Raji (cell line): ENCODE data around the gene FBXL4.

Experiments used
- POLR2A ChIP-seq: IDR thresholded peaks from 2 replicates; pipeline ENCODE4 v1.6.1; 2011; ENCODE audit warnings: low read depth, low read length, control low read depth; ENCODE audit not compliant: insufficient read depth

The FBXL4 gene

DNA sequence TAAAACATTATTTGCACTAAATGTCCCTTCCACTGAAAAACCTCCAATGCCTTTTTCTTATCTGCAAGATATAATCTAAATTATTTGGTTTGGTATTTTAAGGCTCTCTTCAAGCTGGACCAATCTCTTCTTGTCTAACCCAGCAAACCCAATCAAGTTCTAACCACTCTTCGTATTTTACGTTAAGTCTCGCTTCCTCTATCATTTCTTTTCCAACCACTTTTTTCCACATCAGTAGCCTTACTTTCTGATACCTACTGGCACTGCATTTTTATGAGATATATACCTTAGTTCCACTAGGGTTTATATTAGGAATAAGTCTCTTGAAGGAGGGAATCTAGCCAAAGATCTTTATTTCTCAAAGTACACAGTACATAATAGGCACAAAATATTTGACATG is 19.1 kb downstream of the FBXL4 start:
- TF ChIP-seq POLR2A, result no peak

DNA sequence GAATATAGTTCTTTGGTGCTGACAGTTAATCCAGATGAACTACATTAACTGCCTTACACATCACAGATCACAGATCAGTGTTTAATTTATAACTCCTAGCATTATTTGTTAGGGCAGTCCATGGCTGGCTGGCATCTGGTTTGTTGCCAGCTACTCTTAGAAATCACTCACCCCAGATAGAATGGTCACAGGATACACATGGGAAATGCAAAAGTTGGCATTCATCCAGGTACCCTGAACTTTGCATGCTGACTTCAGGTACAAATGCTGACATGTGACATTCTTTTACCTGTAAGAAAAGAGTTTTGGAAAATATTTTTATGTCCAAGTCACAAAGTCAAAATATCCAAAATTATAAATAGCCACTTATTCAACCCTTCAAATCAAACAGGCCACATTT is 20.2 kb downstream of the FBXL4 start:
- no peak for TF ChIP-seq POLR2A

DNA sequence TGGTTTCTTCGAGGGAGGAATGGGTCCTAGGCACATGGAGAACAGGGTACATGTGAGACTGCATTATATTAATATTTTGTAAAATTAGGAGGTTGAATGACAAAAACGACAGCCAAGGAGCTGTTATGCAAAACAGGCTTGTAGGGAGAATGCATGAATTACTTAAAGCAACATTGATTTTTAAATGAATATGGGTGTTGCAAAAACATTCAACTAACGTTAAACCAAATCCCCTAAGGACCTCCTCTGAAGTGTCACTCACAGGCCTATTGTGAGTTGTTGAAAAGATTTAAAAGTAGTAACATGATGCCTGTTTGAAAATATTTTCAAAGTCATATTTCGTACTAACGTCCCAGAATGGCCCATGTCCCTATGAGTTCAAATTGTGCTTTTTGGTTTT is 21.9 kb downstream of the FBXL4 start:
- no peak for TF ChIP-seq POLR2A

DNA sequence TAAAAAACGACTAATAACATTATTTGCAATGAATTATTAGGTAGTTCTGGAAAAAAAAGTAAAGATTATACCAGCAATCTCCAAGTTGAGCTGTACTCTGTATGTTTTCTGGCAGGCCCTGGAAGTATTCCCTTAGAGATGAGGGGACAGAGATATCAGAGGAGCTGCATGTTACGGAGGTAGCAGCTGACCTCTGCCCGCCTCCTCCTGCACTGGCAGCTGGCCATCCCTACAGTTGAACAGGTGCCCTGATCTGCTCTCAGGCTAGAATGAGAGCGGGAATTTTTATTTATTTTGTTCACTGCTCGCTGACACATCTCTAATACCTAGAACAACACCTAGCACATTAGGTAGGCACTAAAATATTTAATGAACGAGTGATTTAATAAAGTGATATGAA is 23.1 kb downstream of the FBXL4 start:
- TF ChIP-seq POLR2A, result no peak

DNA sequence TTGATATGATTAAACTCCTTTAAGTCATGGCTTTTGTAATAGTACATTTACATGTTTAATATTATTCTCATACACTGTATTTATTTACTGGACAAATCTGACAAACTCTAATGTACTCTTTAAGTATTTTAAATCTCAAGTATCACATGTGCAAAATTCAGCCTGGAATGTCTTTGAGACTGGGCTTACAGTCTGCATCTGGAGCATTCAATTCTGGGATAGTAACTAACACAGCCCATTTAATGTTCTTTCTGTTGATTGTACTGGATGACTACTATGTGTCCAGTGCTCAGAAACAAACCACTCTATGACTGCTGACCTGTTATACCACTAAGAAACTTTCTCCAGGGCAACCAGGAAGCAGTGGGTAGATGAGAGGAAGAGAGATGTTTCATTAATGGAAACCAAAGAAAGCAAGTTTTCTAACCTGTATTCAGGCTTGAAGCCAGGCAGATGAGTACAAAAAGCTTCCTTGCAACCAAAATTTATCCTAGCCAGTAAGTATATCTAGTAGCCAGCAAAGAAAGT is 26.8 kb downstream of the FBXL4 start:
- TF ChIP-seq POLR2A, result no peak

DNA sequence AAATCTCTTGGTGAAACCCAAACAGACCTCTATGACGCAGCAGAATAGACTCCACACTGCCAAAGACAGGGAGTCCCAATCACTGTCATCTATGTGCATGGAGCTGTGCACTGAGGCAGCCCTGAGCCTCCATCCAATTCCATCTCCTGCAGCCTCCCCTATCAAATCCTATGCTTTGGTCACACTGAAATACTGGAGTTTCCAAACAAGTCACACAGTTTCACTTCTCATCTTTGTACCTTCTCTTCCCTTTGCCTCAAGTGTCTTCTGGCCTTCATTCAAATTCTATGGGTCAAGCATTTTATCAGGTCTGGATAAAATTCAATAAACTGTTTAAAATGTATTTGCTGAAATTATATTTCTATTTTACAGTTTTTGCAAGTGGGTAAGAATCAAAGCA is 38.5 kb downstream of the FBXL4 start:
- TF ChIP-seq POLR2A, result no peak

DNA sequence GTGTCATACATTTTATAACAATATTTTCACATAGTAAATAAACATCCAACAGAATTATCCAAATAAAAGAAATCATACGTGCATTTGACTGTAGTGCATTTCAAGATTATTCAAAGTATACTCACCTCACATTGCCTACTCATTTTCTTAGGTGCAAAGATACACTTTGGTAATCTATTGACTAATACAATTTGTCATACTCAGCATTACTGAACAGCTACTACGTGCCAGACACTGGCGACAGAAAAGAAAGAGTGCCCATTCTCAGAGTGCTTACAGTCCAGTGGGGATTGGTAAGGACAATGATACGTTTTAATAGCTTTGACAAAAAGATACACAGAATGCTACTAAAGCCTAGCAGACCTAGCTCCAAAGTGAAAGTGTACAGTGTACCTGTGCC is 42.0 kb downstream of the FBXL4 start:
- no peak for TF ChIP-seq POLR2A

DNA sequence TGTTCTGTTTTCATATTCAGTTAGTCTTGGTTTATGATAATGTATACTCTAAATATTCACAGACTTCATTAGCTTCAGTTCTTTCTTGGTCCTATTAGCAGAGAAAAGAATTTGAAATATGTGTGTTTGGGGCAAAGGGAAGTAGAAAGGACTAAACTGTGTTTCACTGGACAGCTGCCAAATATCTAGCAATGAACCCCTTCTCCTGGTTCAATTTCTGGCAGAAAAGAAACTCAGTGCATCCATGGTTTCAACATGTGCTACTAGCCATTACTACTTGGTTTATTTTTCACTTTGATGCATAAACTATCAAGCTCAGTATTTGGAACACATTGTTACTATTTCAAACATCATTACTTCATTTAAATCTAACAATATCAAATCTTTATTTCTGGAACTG is 43.6 kb downstream of the FBXL4 start:
- TF ChIP-seq POLR2A, result no peak

DNA sequence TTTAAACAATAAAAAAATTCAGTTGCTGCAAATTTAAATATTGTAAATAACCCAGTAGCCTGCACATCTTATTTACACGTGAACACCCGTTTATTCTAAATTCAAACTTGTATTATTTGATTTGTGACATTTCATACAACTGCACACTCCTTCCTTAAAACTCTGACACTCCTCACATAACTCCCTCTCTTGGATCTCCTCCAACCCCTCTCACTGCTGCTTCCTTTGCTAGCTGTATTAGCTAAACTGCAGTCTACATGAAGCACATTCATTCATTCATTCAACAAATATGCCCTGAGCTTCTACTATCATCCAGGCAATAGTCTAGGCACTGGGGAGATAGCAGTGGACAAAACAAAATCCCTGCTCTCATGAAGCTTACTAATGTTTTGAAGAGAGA is 47.0 kb downstream of the FBXL4 start:
- no peak for TF ChIP-seq POLR2A

DNA sequence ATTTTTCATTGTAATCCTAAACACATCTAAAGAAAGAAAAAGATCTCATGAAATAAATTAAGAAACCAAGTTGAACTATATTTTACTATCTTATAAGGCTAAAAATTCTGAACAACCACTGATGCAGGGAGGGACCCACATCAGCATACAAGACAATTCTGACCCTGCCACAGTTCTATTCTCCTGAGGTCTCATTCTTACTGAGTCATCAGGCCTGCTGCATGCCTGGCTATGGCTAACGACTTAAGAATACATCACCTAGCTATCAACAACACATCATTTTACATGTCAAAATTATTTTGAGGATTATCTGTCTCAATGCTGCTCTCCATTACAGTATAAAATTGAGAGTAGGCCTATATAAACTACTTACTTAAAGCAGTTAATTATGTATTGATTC is 52.9 kb downstream of the FBXL4 start:
- TF ChIP-seq POLR2A, result no peak

DNA sequence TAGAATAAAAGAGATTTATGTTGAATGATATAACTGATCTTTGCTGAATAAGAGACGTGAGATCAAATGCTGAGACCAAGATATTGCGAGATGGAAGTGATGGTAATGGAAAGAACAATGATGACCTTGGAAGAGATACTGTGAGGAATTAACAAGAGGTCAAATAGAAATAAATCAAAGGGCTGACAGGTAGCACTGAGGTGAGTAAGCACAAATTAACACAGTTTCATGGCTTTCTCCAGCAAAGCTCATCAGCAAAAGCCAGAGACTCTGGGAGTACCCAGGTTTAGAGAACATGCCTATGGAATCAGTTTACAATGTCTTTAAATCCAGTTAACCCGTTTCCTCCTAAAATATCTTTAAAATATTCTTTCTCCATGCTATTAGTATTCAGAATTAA is 60.1 kb downstream of the FBXL4 start:
- TF ChIP-seq POLR2A, result no peak

DNA sequence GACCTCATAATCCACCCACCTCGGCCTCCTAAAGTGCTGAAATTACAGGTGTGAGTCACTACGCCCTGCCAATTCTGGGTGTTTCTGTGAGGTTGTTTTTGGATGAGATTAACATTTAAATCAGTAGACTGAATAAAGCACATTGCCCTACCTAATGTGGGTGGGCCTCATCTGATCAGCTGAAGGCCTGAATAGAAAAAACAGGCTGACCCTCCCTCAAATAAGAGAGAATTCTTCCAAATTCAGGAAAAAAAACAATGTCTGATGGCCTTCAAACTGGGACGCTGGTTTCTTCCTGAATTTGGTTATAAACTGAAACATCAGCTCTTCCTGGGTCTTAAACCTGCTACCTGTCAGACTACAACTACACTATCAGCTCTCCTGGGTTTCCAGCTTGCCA is 62.4 kb downstream of the FBXL4 start:
- no peak for TF ChIP-seq POLR2A

DNA sequence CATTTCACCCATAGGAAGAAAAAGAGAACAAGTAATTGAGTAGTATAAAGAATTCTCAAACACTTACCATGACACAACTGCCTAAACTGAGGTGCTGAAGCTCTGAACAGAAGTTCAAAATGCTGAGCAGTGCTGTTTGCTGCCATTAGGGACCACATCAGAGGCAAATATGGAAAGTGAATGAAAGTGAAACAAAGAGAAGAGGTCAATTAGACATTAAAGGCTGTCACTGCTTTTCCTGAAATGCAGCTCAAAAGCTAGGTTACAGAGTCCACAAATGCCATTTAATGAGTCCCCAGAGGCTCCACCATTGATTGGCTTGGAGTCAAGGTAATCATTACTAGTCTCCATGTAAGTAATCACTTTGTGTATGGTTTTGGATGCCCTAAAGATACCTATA is 67.3 kb downstream of the FBXL4 start:
- TF ChIP-seq POLR2A, result no peak

DNA sequence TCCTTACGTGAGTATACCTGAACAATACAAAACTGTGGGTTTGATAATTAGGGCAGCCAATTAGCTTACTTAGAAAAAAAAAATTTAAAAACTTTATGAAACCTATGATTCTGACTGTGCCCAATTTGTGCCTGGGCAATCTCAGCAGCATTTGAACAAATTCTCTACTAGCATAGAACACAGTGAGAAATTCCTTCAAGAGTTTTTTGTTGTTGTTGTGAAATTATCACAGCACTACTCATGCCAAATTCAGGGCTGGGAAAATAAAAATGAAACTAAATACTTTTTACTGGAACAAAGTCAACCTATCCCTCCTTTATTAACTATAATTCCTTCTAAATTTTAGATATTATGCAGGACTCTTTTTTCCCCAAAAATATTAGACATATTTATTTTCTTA is 70.5 kb downstream of the FBXL4 start:
- TF ChIP-seq POLR2A, result no peak

DNA sequence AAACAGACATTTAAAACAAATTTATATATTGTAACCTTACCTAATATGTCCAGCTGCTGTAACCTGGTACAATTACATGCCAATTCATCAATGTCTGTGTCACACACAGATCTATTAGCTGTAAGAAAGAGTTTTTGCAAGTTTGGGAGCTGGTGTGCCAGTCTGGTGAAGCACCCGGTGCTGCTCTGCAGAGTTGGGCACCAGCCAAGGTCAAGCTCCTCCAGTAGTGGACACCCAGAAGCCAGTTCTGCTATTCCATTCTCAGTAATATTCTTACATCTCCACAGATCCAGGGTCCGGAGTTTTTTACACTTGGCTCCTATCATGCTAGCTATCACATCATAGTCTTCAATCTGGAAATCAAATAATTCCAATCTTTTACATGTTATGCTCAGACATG is 72.4 kb downstream of the FBXL4 start:
- no peak for TF ChIP-seq POLR2A

DNA sequence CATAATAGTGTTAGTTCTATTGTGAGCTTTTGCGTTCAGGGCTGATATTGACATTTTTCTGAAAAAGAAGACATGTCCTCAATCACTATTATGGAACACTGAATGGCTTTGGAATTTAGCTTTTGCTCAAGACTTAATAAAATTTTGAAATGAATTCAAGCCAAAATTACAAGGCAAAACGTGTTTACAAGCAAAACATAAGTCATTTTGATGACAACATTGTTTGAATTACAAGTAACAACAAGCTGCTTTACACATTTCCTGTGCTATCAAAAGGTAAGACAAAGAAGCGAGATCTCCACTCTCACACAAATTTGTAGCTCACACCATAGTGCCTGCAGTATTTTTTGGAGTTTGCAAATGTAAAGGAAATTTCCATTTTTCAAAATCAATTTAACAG is 75.9 kb downstream of the FBXL4 start:
- no peak for TF ChIP-seq POLR2A

DNA sequence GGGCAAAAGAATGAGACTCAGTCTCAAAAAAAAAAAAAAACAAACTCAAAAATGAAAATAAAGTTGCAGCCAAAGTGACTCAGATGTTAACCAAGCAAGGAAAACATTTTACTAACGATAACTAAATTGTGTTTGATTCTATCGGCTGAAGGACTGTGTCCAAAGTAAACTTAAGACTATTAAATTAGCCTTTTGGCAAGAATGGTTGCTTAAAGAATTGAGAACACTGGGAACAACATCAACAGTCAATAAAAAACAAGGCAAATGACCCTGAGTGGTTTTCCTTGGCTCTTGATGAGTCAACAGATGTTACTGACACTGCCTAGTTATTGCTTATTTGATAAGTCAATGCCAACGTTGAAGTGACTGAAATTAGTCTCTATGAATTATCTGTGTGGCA is 76.7 kb downstream of the FBXL4 start:
- TF ChIP-seq POLR2A, result no peak

DNA sequence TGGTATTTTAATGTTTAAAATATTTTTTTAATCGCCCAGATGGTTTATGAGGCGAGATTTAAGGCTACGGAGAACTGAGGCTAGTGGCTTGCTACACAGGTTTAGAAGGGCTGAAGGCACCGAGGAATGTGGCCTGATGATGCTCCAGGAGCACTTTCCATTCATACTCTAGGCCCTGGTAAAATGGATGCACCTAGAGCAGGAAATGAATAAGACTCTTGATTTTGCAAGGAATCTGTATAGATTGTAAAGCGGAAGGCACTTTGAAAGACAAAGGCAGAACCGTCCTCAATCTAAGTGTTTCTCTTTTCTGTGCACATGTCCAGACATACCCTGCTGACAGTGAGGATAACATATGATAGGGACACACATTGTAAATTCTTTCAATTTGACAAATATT is 83.2 kb downstream of the FBXL4 start:
- TF ChIP-seq POLR2A, result no peak
